Endothelial cell of umbilical vein (primary cell): ENCODE results near the gene LRRC14B. TPM values are rescaled to one million over a fixed set of nuclear protein-coding genes. Genes with fewer than 3 reads are reported as not detected.

Source experiments
- Bru-seq: library from RNA; stranded (reverse); fragments of 400-500 nt; gene quantifications from one replicate; lab custom pipeline; 2021; lab: Mats Ljungman, UMichigan
- BruChase-seq, 2 experiments: library from RNA; stranded (reverse); fragments of 400-500 nt; gene quantifications; one replicate each; lab custom pipeline; 2021; lab: Mats Ljungman, UMichigan
- BruUV-seq: library from RNA; stranded (reverse); fragments of 400-500 nt; replicated peaks from 2 replicates; lab custom pipeline; 2021; lab: Mats Ljungman, UMichigan
- CTCF ChIA-PET: fragments of 300-600, 350-600 bp; sonication (Branson Sonifier 250); formaldehyde crosslinking; loops from one replicate; lab custom pipeline; 2021; ENCODE audit warnings: antibody characterized with exemption, inconsistent platforms; lab: Charles Lee
- POLR2A ChIA-PET: fragments of 300-600, 350-600 bp; sonication (Branson Sonifier 250); formaldehyde crosslinking; loops from one replicate; lab custom pipeline; 2021; ENCODE audit warnings: antibody characterized with exemption, inconsistent platforms; lab: Charles Lee
- DNase-seq: peaks from one replicate; pipeline ENCODE4 v3.0.0-alpha.2; 2011; ENCODE audit warnings: low read depth, low spot score
- FAIRE-seq: peaks from 2 replicates; lab custom pipeline; 2011; peaks lifted over from hg19 to GRCh38; lab: Jason Lieb, UNC
- H2AFZ ChIP-seq: 2 replicates; pipeline ENCODE4 v1.6.0; 2012; ENCODE audit warnings: low read depth, low read length, control low read depth, inconsistent platforms
- H3K27ac ChIP-seq: 2 replicates; pipeline ENCODE4 v1.5.1; 2011; ENCODE audit warnings: low read depth, mild to moderate bottlenecking, control low read depth, low read length, moderate library complexity; ENCODE audit not compliant: insufficient read depth
- H3K27me3 ChIP-seq, 2 experiments: 2 replicates each; pipeline versions ENCODE4 v1.6.0 to v1.6.1; 2011; ENCODE audit warnings: low read length in 2 of 2, mixed read lengths in 1 of 2; ENCODE audit not compliant: control insufficient read depth in 2 of 2, insufficient read depth in 2 of 2
- H3K36me3 ChIP-seq, 2 experiments: 2 replicates in 1 of 2; 3 replicates in 1 of 2; pipeline ENCODE4 v1.5.1; 2011; ENCODE audit warnings: low read length in 2 of 2, mild to moderate bottlenecking in 1 of 2, moderate library complexity in 1 of 2; ENCODE audit not compliant: control insufficient read depth in 2 of 2, insufficient read depth in 2 of 2; ENCODE audit errors: extremely low read depth in 1 of 2
- H3K4me1 ChIP-seq: 3 replicates; pipeline ENCODE4 v1.5.1; 2011; ENCODE audit warnings: mild to moderate bottlenecking, low read length; ENCODE audit not compliant: control insufficient read depth, insufficient read depth; ENCODE audit errors: extremely low read depth
- H3K4me2 ChIP-seq: 2 replicates; pipeline ENCODE4 v1.6.1; 2011; ENCODE audit warnings: low read length, control low read depth, mixed read lengths; ENCODE audit not compliant: insufficient read depth
- H3K4me3 ChIP-seq, 3 experiments: fragments of 200-600 bp in 1 of 3; sonication (generic), shearing (Covaris generic) in 1 of 3; replicated peaks in 1 of 3; 2 replicates each; pipeline ENCODE4 v1.5.1; 2011 to 2016; ENCODE audit warnings: control low read depth in 3 of 3, low read length in 3 of 3, mild to moderate bottlenecking in 2 of 3, inconsistent platforms in 1 of 3, low read depth in 1 of 3, moderate library complexity in 1 of 3; ENCODE audit not compliant: insufficient read depth in 1 of 3
- H3K79me2 ChIP-seq: 2 replicates; pipeline ENCODE4 v1.6.0; 2012; ENCODE audit warnings: low read length, inconsistent platforms; ENCODE audit not compliant: control insufficient read depth, insufficient read depth
- H3K9ac ChIP-seq: replicated peaks from 2 replicates; pipeline ENCODE3; 2011; ENCODE audit warnings: low read length, control low read depth; ENCODE audit not compliant: insufficient read depth; ENCODE audit errors: extremely low read depth
- H3K9me1 ChIP-seq: replicated peaks from 3 replicates; pipeline ENCODE4 v1.6.0; 2011; ENCODE audit warnings: mild to moderate bottlenecking, low read length; ENCODE audit not compliant: control insufficient read depth, insufficient read depth; ENCODE audit errors: extremely low read depth
- H3K9me3 ChIP-seq: replicated peaks from 2 replicates; pipeline ENCODE4 v1.5.1; 2012; ENCODE audit warnings: low read length, inconsistent platforms; ENCODE audit not compliant: control insufficient read depth, insufficient read depth
- H4K20me1 ChIP-seq: replicated peaks from 2 replicates; pipeline ENCODE3; 2011; ENCODE audit warnings: mild to moderate bottlenecking, low read length; ENCODE audit not compliant: control insufficient read depth, insufficient read depth; ENCODE audit errors: extremely low read depth
- CTCF ChIP-seq, 2 donors: IDR thresholded peaks; 1 replicate in 1 of 2; 2 replicates in 1 of 2; pipeline ENCODE4 v1.5.1; 2011; ENCODE audit warnings: low read length in 2 of 2, mild to moderate bottlenecking in 2 of 2, moderate library complexity in 2 of 2, control low read depth in 1 of 2, inconsistent platforms in 1 of 2, low read depth in 1 of 2; ENCODE audit not compliant: insufficient read depth in 1 of 2; ENCODE audit errors: extremely low read depth in 1 of 2
- EZH2 ChIP-seq: IDR thresholded peaks from 2 replicates; pipeline ENCODE4 v1.6.1; 2012; ENCODE audit warnings: borderline replicate concordance, low read depth, mild to moderate bottlenecking, moderate library complexity, low read length, inconsistent platforms; ENCODE audit not compliant: severe bottlenecking
- GATA2 ChIP-seq: IDR thresholded peaks from 2 replicates; pipeline ENCODE4 v1.7.0; 2011; ENCODE audit warnings: low read depth, mild to moderate bottlenecking, moderate library complexity, mixed read lengths, low read length; ENCODE audit not compliant: insufficient read length, insufficient read depth
- JUN ChIP-seq: IDR thresholded peaks from 2 replicates; pipeline ENCODE4 v1.6.1; 2011; ENCODE audit warnings: borderline replicate concordance, low read depth; ENCODE audit not compliant: insufficient read length, insufficient read depth
- MYC ChIP-seq: IDR thresholded peaks from one replicate; pipeline ENCODE4 v1.6.1; 2011; ENCODE audit warnings: mild to moderate bottlenecking, low read depth, low read length
- POLR2A ChIP-seq: IDR thresholded peaks from 2 replicates; pipeline ENCODE4 v1.6.1; 2012; ENCODE audit warnings: low read depth, mild to moderate bottlenecking, control low read depth, low read length
- POLR2AphosphoS5 ChIP-seq: IDR thresholded peaks from 2 replicates; pipeline ENCODE4 v1.6.1; 2012; ENCODE audit warnings: low read depth, mild to moderate bottlenecking, control low read depth, low read length, moderate library complexity; ENCODE audit not compliant: insufficient read depth
- dilution Hi-C: fragments of 300-500 bp; cut with MboI; formaldehyde crosslinking; loops from one replicate; pipeline ENCODE4 v1.15.0; 2019; ENCODE audit warnings: low sequenced_read_pairs; ENCODE audit not compliant: extremely low pct_ligation_motif_present
- intact Hi-C: fragments of 100-400 bp; cut with micrococcal nuclease; formaldehyde crosslinking; loops from one replicate; pipeline ENCODE4 v1.10.0; 2022
- long read RNA-seq: library from polyadenylated mRNA; stranded (forward); transcript quantifications from one replicate; pipeline ENCODE4 v2.0.0, GENCODE V29; 2021
- polyA minus RNA-seq, 3 experiments: library from RNA; depleted of rRNA, polyadenylated mRNA; stranded (reverse); fragments of >200 nt; gene quantifications; 1 replicate in 1 of 3; 2 replicates in 2 of 3; pipeline ENCODE4 v1.2.3, GENCODE V29; 2011
- polyA plus RNA-seq, 4 experiments: library from polyadenylated mRNA; depleted of rRNA in 3 of 4; stranded (reverse) in 3 of 4; unstranded in 1 of 4; fragments of >200 nt; gene quantifications; 2 replicates each; pipeline versions ENCODE4 v1.2.1 to v1.2.3, GENCODE V29; 2011 to 2012; ENCODE audit warnings: missing spikeins in 1 of 4
- total RNA-seq: library from RNA; stranded (reverse); gene quantifications from 2 replicates; pipeline ENCODE4 v1.2.3, GENCODE V29; 2021

The LRRC14B gene
- total RNA-seq (not detected in 2 replicates), polyA plus RNA-seq (not detected in 2 replicates), polyA minus RNA-seq (not detected in 2 replicates), Bru-seq, nascent RNA (not detected), BruChase-seq, experiment 1, labeled RNA remaining after a 6-hour chase (not detected), BruChase-seq, experiment 2, labeled RNA remaining after a 2-hour chase (not detected)
- polyA plus RNA-seq (2011; cell fraction: cytosol; rRNA removed) = not detected in 2 replicates
- polyA plus RNA-seq (2011; cell fraction: nucleus; rRNA removed) = not detected in 2 replicates
- not detected in 2 replicates for polyA plus RNA-seq (2012)
- not detected for polyA minus RNA-seq (2011; cell fraction: cytosol; rRNA and poly(A)+ RNA removed)
- not detected in 2 replicates for polyA minus RNA-seq (2011; cell fraction: nucleus; rRNA and poly(A)+ RNA removed)
- long read RNA-seq = 0 reads

- Histone ChIP-seq H3K27me3 (peaks cover 3 to 8% of the 10 kb centered on the region in 2 experiments), H3K9me1 (no peaks in the 10 kb centered on the region), H4K20me1 (no peaks in the 10 kb centered on the region), H3K4me1 (no peaks in the 10 kb centered on the region), H3K4me3 (no peak within 1 kb of the TSS), H3K36me3 (no peaks in the 10 kb centered on the region), H3K79me2 (no peaks in the 10 kb centered on the region), H3K9me3 (no peaks in the 10 kb centered on the region), H2AFZ (no peak within 1 kb of the TSS), H3K9ac (no peak within 1 kb of the TSS), H3K27ac (no peak within 1 kb of the TSS), H3K4me2 (no peak within 1 kb of the TSS)
- FAIRE-seq (no peak), DNase-seq (no peak)
- ChIA-PET POLR2A (interaction anchor here (0.5 kb wide), 1 partner anchor 53 kb away, joined by 3 read pairs; no protein-coding TSS in a partner anchor), CTCF (interaction anchor here (1.2 to 1.3 kb wide), 2 partner anchors 16 to 256 kb away, joined by 3 to 5 read pairs; no protein-coding TSS in a partner anchor)
- intact Hi-C loops = no loop called here
- BruUV-seq = no TSS peak
- dilution Hi-C loops = no loop called here
- TF ChIP-seq GATA2 (no peak), MYC (no peak)
These were observed at the start of gene LRRC14B for GRCh38 chr5:191036-191948. TSS of gene LRRC14B (plus strand) at chr5:191495. CDS start at chr5:191539, 44 bp downstream.

GRCh38 chr5:141761-142160 lies 49.5 kb upstream of the LRRC14B start:
- FAIRE-seq (no peak), DNase-seq (no peak)
- no TSS peak for BruUV-seq
- Histone ChIP-seq H3K27me3 (no peaks in the 10 kb centered on the region), H2AFZ (no peak overlapping the region), H3K36me3 (no peaks in the 10 kb centered on the region), H3K79me2 (no peaks in the 10 kb centered on the region), H3K4me3 (no peak overlapping the region), H3K4me1 (no peaks in the 10 kb centered on the region), H3K9me1 (no peaks in the 10 kb centered on the region), H4K20me1 (no peaks in the 10 kb centered on the region), H3K9me3 (no peaks in the 10 kb centered on the region), H3K9ac (no peak overlapping the region), H3K27ac (no peak overlapping the region), H3K4me2 (no peak overlapping the region)
- ChIA-PET POLR2A (no interaction called here), CTCF (no interaction called here)
- intact Hi-C loops (no loop called here), dilution Hi-C loops (no loop called here)
- TF ChIP-seq POLR2AphosphoS5 (no peak), EZH2 (no peak), POLR2A (no peak), GATA2 (no peak), JUN (no peak), CTCF (IDR thresholded peaks at IDR 0.05; ENCODE audit: extremely low read depth in 1 of 2, insufficient read depth in 1 of 2, low read depth in 1 of 2, low read length in 2 of 2) (no peak)
